ENCODE measurements around the gene RAD17. TPM values are rescaled to one million over a fixed set of nuclear protein-coding genes. Genes with fewer than 3 reads are reported as not detected.

Gene RAD17
- total and polyA plus RNA-seq, 2 experiments from 2014 or later, result 21.7 to 33.8 TPM

DNA sequence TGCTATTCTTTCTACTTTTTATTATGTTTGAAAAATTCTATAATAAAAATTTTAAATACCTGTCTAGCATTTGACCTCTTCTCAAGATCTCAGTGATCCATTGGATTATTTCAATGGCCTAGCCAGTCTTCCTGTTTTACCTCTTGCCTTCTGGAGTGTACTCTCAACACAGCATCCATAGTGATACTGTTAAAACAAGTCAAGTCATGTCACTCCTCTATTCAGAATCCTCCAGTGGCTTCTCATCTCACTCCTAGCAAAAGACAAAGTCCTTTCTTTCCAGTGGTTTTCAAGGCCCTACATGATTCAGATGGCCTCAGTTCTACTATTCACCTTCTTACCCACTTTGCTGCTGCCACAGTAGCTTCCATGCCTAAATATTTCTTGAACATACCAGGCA is 47.1 kb downstream of the RAD17 start:
- no peak for TF ChIP-seq EZH2phosphoT487 (IDR thresholded peaks at IDR 0.05; ENCODE audit: low read depth, severe bottlenecking, unreplicated experiment)
- TF ChIP-seq EZH2 (IDR thresholded peaks at IDR 0.05; ENCODE audit: borderline replicate concordance), result no peak
- TF ChIP-seq CTCF (IDR thresholded peaks at IDR 0.05; ENCODE audit: poor library complexity), result no peak
- H3K36me3 ChIP-seq (replicated peaks; ENCODE audit: insufficient read depth, low read depth), result no peaks in the 10 kb centered on the region
- H3K4me3 ChIP-seq, result peak overlapping the region; percentile 77
- no peaks in the 10 kb centered on the region for H3K9me3 ChIP-seq (ENCODE audit: low read depth)
- H3K4me1 ChIP-seq (ENCODE audit: insufficient read depth), result no peaks in the 10 kb centered on the region
- H3K27ac ChIP-seq, result peak overlapping the region; percentile 99
- H3K9me2 ChIP-seq (replicated peaks; ENCODE audit: insufficient read depth), result no peaks in the 10 kb centered on the region
- DNase-seq (ENCODE audit: low spot score), result no peak
- H4K20me1 ChIP-seq (ENCODE audit: insufficient read depth, poor library complexity, severe bottlenecking), result no peaks in the 10 kb centered on the region
- no peak overlapping the region for H2AFZ ChIP-seq
- peak overlapping the region; percentile 81 for H3K4me2 ChIP-seq
- no peaks in the 10 kb centered on the region for H3K27me3 ChIP-seq
- peaks cover 59% of the 10 kb centered on the region for H3K79me2 ChIP-seq

- no peak overlapping the region for H3K4me2 ChIP-seq
- peaks cover 70% of the 10 kb centered on the region for H3K79me2 ChIP-seq
- no peak overlapping the region for H2AFZ ChIP-seq
- DNase-seq (ENCODE audit: low spot score), result no peak
- H3K27ac ChIP-seq, result no peak overlapping the region
- H3K4me3 ChIP-seq, result no peak overlapping the region
- WGBS (ENCODE audit: low lambda C conversion rate, missing lambda C conversion rate), result 97% methylated on average over 3 of the region's 3 CpGs
- TF ChIP-seq EZH2 (IDR thresholded peaks at IDR 0.05; ENCODE audit: borderline replicate concordance), result no peak
- TF ChIP-seq EZH2phosphoT487 (IDR thresholded peaks at IDR 0.05; ENCODE audit: low read depth, severe bottlenecking, unreplicated experiment), result no peak
- no peak for TF ChIP-seq CTCF (IDR thresholded peaks at IDR 0.05; ENCODE audit: poor library complexity)
- H3K27me3 ChIP-seq, result no peaks in the 10 kb centered on the region
- no peaks in the 10 kb centered on the region for H3K4me1 ChIP-seq (ENCODE audit: insufficient read depth)
- H4K20me1 ChIP-seq (ENCODE audit: insufficient read depth, poor library complexity, severe bottlenecking), result no peaks in the 10 kb centered on the region
- H3K9me3 ChIP-seq (ENCODE audit: low read depth), result no peaks in the 10 kb centered on the region
- no peaks in the 10 kb centered on the region for H3K36me3 ChIP-seq (replicated peaks; ENCODE audit: insufficient read depth, low read depth)
- no peaks in the 10 kb centered on the region for H3K9me2 ChIP-seq (replicated peaks; ENCODE audit: insufficient read depth)
Measured at GRCh38 chr5:69418554-69418953, 48.9 kb downstream of the RAD17 start.

GRCh38 chr5:69431424-69432303 is 62.0 kb downstream of the RAD17 start:
- TF ChIP-seq CTCF (IDR thresholded peaks at IDR 0.05; ENCODE audit: poor library complexity), result no peak
- TF ChIP-seq EZH2 (IDR thresholded peaks at IDR 0.05; ENCODE audit: borderline replicate concordance), result no peak
- TF ChIP-seq EZH2phosphoT487 (IDR thresholded peaks at IDR 0.05; ENCODE audit: low read depth, severe bottlenecking, unreplicated experiment), result no peak
- H3K79me2 ChIP-seq, result peaks cover 7% of the 10 kb centered on the region
- no peak overlapping the region for H3K4me2 ChIP-seq
- DNase-seq (ENCODE audit: low spot score), result no peak
- no peak overlapping the region for H3K4me3 ChIP-seq
- H2AFZ ChIP-seq, result no peak overlapping the region
- H3K36me3 ChIP-seq (replicated peaks; ENCODE audit: insufficient read depth, low read depth), result no peaks in the 10 kb centered on the region
- no peaks in the 10 kb centered on the region for H4K20me1 ChIP-seq (ENCODE audit: insufficient read depth, poor library complexity, severe bottlenecking)
- no peaks in the 10 kb centered on the region for H3K4me1 ChIP-seq (ENCODE audit: insufficient read depth)
- H3K9me3 ChIP-seq (ENCODE audit: low read depth), result no peaks in the 10 kb centered on the region
- no peak overlapping the region for H3K27ac ChIP-seq
- H3K9me2 ChIP-seq (replicated peaks; ENCODE audit: insufficient read depth), result no peaks in the 10 kb centered on the region
- 94% methylated on average over 11 of the region's 11 CpGs for WGBS (ENCODE audit: low lambda C conversion rate, missing lambda C conversion rate)
- H3K27me3 ChIP-seq, result no peaks in the 10 kb centered on the region
